Keratinocyte (primary cell): ENCODE results near the gene EIF4G1. TPM values are rescaled to one million over a fixed set of nuclear protein-coding genes. Genes with fewer than 3 reads are reported as not detected.

ENCODE experiments used
- DNase-seq: peaks from one replicate; pipeline ENCODE4 v3.0.0-alpha.2; 2011; ENCODE audit warnings: low read depth, missing footprints, low spot score
- FAIRE-seq: peaks from 2 replicates; lab custom pipeline; 2011; peaks lifted over from hg19 to GRCh38; lab: Jason Lieb, UNC
- H2AFZ ChIP-seq: 2 replicates; pipeline ENCODE4 v1.6.0; 2012; ENCODE audit warnings: low read length, control low read depth, inconsistent platforms; ENCODE audit not compliant: control insufficient read depth
- H3K27ac ChIP-seq: 2 replicates; pipeline ENCODE4 v1.5.1; 2011; ENCODE audit warnings: low read length; ENCODE audit not compliant: control insufficient read depth, insufficient read depth
- H3K27me3 ChIP-seq: 3 replicates; pipeline ENCODE4 v1.6.0; 2011; ENCODE audit warnings: low read length; ENCODE audit not compliant: control insufficient read depth, insufficient read depth; ENCODE audit errors: extremely low read depth
- H3K36me3 ChIP-seq, 2 experiments: 2 replicates in 1 of 2; 3 replicates in 1 of 2; pipeline ENCODE4 v1.5.1; 2011; ENCODE audit warnings: low read length in 2 of 2, mild to moderate bottlenecking in 1 of 2; ENCODE audit not compliant: control insufficient read depth in 2 of 2, insufficient read depth in 2 of 2; ENCODE audit errors: extremely low read depth in 1 of 2
- H3K4me1 ChIP-seq: 3 replicates; pipeline ENCODE4 v1.5.1; 2011; ENCODE audit warnings: low read length; ENCODE audit not compliant: control insufficient read depth, insufficient read depth; ENCODE audit errors: extremely low read depth
- H3K4me2 ChIP-seq: 3 replicates; pipeline ENCODE4 v1.6.0; 2011; ENCODE audit warnings: low read depth, low read length; ENCODE audit not compliant: control insufficient read depth, insufficient read depth; ENCODE audit errors: extremely low read depth
- H3K4me3 ChIP-seq, 3 experiments: fragments of 200-600 bp in 1 of 3; sonication (generic) in 1 of 3; 2 replicates in 2 of 3; 3 replicates in 1 of 3; pipeline ENCODE4 v1.5.1; 2011 to 2016; ENCODE audit warnings: low read length in 3 of 3, mild to moderate bottlenecking in 3 of 3, control low read depth in 2 of 3, inconsistent platforms in 1 of 3, low read depth in 1 of 3, mixed read lengths in 1 of 3, mixed run types in 1 of 3, moderate library complexity in 1 of 3; ENCODE audit not compliant: control insufficient read depth in 2 of 3, insufficient read depth in 2 of 3; ENCODE audit errors: extremely low read depth in 1 of 3
- H3K79me2 ChIP-seq: 2 replicates; pipeline ENCODE4 v1.6.0; 2012; ENCODE audit warnings: low read length; ENCODE audit not compliant: control insufficient read depth, insufficient read depth
- H3K9ac ChIP-seq: 3 replicates; pipeline ENCODE4 v1.6.0; 2011; ENCODE audit warnings: low read length; ENCODE audit not compliant: control insufficient read depth, insufficient read depth; ENCODE audit errors: extremely low read depth
- H3K9me1 ChIP-seq: 3 replicates; pipeline ENCODE4 v1.6.0; 2011; ENCODE audit warnings: low read length; ENCODE audit not compliant: control insufficient read depth, insufficient read depth; ENCODE audit errors: extremely low read depth
- H3K9me3 ChIP-seq: 2 replicates; pipeline ENCODE4 v1.5.1; 2012; ENCODE audit warnings: low read depth, low read length; ENCODE audit not compliant: control insufficient read depth
- H4K20me1 ChIP-seq: 3 replicates; pipeline ENCODE4 v1.6.0; 2011; ENCODE audit warnings: low read length; ENCODE audit not compliant: control insufficient read depth, insufficient read depth; ENCODE audit errors: extremely low read depth
- EZH2 ChIP-seq: IDR thresholded peaks from one replicate; pipeline ENCODE4 v1.6.1; 2012; ENCODE audit warnings: inconsistent platforms, mild to moderate bottlenecking, low read length, moderate library complexity
- dilution Hi-C: fragments of 300-500 bp; cut with MboI; formaldehyde crosslinking; loops from one replicate; pipeline ENCODE4 v1.7.0; 2020; ENCODE audit warnings: low sequenced_read_pairs; ENCODE audit not compliant: extremely low pct_ligation_motif_present
- polyA plus RNA-seq, 5 experiments: library from polyadenylated mRNA; depleted of rRNA in 3 of 5; stranded (reverse) in 3 of 5; stranded (forward) in 1 of 5; unstranded in 1 of 5; fragments of >200 nt; gene quantifications; 1 replicate in 1 of 5; 2 replicates in 3 of 5; 3 replicates in 1 of 5; pipeline versions ENCODE4 v1.2.1 to v1.2.3, GENCODE V29; 2011 to 2012; ENCODE audit warnings: missing spikeins in 2 of 5, low read depth in 1 of 5, low replicate concordance in 1 of 5
- TF ChIP-seq, protein P1 (sequence below), 3 experiments: IDR thresholded peaks in 1 of 3; conservative IDR thresholded peaks in 1 of 3; optimal IDR thresholded peaks in 1 of 3; 2 replicates in 2 of 3; 3 replicates in 1 of 3; pipeline versions ENCODE3 to v1.5.1; 2011; ENCODE audit warnings: low read length in 3 of 3, mild to moderate bottlenecking in 3 of 3, moderate library complexity in 2 of 3, control low read depth in 1 of 3, inconsistent platforms in 1 of 3; ENCODE audit not compliant: insufficient read depth in 2 of 3; ENCODE audit errors: extremely low read depth in 1 of 3

Gene EIF4G1
- polyA plus RNA-seq, 1 donor (not counting 4 experiments of a cell fraction or from before 2014, with no cell fraction given): 225 TPM

DNA sequence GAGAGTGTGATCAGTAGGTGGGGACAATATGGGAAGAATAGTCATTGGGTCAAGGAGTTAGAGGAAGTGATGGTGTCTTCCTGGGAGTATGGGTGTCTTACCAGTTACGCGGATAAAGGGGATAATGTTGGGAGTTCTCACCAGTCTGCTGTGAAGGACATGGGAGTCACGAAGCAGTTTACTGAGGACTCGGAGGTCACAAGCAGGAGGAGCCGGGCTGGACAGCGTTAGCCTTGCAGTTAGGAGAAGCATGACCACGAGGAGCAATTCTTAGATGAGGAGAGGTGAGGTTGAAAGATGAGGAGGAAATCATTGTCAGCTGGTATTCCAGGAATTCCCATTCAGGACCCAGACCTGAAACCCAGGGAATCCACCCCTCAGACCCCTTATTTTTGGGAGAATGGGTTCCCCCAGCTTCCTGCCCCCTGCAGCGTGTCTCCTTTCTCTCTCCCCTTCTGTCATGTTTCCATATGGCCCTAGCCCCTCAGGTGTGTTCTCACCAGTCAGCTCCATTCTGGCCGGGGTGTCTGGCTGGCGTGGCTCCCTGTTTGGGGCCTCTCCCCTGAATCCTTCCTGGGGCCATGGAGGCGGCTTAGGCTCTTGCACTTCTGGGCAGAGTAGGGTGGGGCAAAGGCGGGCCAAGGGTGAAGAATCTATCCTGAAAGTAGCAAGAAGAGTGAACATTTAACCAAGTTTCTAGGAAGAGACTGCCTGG is 61.5 kb downstream of the EIF4G1 start:
- Histone ChIP-seq H3K4me1 (peaks cover 3% of the 10 kb centered on the region), H3K79me2 (no peaks in the 10 kb centered on the region), H3K36me3 (no peaks in the 10 kb centered on the region), H3K4me3 (no peak overlapping the region), H3K27me3 (peaks cover 58% of the 10 kb centered on the region), H2AFZ (no peak overlapping the region), H3K9ac (no peak overlapping the region), H3K27ac (no peak overlapping the region), H4K20me1 (no peaks in the 10 kb centered on the region), H3K9me1 (no peaks in the 10 kb centered on the region), H3K4me2 (no peak overlapping the region), H3K9me3 (no peaks in the 10 kb centered on the region)
- DNase-seq: no peak
- FAIRE-seq: no peak
- no peak for TF ChIP-seq EZH2
- dilution Hi-C loops: no loop called here

DNA sequence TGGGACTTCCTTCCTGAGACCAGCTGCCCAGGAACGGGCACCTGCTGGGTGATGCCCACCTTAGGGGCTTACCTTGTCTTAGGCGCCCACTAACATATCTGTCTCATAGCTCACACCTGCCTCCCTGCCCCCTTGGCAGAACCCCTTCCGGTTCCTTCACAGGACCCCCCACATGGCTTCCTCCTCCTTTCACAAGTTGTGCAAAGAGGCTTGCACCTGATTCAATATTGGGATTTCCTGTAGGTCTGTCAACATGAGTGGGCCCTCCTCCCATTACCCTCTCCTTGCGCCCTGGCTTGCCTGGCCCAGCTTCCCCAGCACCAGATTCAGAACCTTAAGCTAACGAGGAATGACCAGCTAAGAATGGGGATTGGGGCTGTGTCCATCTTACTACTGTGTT is 63.0 kb downstream of the EIF4G1 start:
- Histone ChIP-seq H3K4me1 (no peaks in the 10 kb centered on the region), H4K20me1 (no peaks in the 10 kb centered on the region), H3K27ac (no peak overlapping the region), H3K27me3 (peaks cover 72% of the 10 kb centered on the region), H3K9ac (no peak overlapping the region), H3K79me2 (no peaks in the 10 kb centered on the region), H3K9me1 (no peaks in the 10 kb centered on the region), H2AFZ (no peak overlapping the region), H3K4me2 (no peak overlapping the region), H3K4me3 (no peak overlapping the region), H3K36me3 (no peaks in the 10 kb centered on the region), H3K9me3 (no peaks in the 10 kb centered on the region)
- no peak for TF ChIP-seq EZH2
- TF ChIP-seq, protein P1, sequence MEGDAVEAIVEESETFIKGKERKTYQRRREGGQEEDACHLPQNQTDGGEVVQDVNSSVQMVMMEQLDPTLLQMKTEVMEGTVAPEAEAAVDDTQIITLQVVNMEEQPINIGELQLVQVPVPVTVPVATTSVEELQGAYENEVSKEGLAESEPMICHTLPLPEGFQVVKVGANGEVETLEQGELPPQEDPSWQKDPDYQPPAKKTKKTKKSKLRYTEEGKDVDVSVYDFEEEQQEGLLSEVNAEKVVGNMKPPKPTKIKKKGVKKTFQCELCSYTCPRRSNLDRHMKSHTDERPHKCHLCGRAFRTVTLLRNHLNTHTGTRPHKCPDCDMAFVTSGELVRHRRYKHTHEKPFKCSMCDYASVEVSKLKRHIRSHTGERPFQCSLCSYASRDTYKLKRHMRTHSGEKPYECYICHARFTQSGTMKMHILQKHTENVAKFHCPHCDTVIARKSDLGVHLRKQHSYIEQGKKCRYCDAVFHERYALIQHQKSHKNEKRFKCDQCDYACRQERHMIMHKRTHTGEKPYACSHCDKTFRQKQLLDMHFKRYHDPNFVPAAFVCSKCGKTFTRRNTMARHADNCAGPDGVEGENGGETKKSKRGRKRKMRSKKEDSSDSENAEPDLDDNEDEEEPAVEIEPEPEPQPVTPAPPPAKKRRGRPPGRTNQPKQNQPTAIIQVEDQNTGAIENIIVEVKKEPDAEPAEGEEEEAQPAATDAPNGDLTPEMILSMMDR (optimal IDR thresholded peaks at IDR 0.05 in 1 of 3, IDR thresholded peaks at IDR 0.05 in 1 of 3, conservative IDR thresholded peaks at IDR 0.05 in 1 of 3; ENCODE audit: extremely low read depth in 1 of 3, insufficient read depth in 2 of 3, low read length in 3 of 3): no peak
- DNase-seq (no peak), FAIRE-seq (no peak)
- dilution Hi-C loops: no loop called here
